Suprapubic skin (tissue), 3 donors: Measurements from ENCODE around the gene TWSG1.

Experiments
- EP300 ChIP-seq: sonication (generic); formaldehyde crosslinking; IDR thresholded peaks from one replicate; pipeline ENCODE4 v1.6.1; 2017; ENCODE audit warnings: antibody characterized with exemption
- TF ChIP-seq, protein P1 (sequence below), 2 donors: fragments of 200-600 bp in 1 of 2; fragments of 450-650 bp in 1 of 2; sonication (generic) in 1 of 2; IDR thresholded peaks; one replicate each; pipeline ENCODE4 v1.5.1; 2016 to 2019; ENCODE audit warnings: antibody characterized with exemption in 2 of 2, mild to moderate bottlenecking in 1 of 2, moderate library complexity in 1 of 2

GRCh38 chr18:9334973-9335696 is 562 bp downstream of the TWSG1 start:
- no peak for TF ChIP-seq EP300
- TF ChIP-seq, protein P1, sequence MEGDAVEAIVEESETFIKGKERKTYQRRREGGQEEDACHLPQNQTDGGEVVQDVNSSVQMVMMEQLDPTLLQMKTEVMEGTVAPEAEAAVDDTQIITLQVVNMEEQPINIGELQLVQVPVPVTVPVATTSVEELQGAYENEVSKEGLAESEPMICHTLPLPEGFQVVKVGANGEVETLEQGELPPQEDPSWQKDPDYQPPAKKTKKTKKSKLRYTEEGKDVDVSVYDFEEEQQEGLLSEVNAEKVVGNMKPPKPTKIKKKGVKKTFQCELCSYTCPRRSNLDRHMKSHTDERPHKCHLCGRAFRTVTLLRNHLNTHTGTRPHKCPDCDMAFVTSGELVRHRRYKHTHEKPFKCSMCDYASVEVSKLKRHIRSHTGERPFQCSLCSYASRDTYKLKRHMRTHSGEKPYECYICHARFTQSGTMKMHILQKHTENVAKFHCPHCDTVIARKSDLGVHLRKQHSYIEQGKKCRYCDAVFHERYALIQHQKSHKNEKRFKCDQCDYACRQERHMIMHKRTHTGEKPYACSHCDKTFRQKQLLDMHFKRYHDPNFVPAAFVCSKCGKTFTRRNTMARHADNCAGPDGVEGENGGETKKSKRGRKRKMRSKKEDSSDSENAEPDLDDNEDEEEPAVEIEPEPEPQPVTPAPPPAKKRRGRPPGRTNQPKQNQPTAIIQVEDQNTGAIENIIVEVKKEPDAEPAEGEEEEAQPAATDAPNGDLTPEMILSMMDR (IDR thresholded peaks at IDR 0.05) = peak in 1 of 2 donors; percentile 7
